Measurements from ENCODE around the gene TMED4. TPM values are rescaled to one million over a fixed set of nuclear protein-coding genes. Genes with fewer than 3 reads are reported as not detected.

The TMED4 gene
- total RNA-seq = 100 to 1,000 TPM; 132 to 232 (median 218) TPM

DNA sequence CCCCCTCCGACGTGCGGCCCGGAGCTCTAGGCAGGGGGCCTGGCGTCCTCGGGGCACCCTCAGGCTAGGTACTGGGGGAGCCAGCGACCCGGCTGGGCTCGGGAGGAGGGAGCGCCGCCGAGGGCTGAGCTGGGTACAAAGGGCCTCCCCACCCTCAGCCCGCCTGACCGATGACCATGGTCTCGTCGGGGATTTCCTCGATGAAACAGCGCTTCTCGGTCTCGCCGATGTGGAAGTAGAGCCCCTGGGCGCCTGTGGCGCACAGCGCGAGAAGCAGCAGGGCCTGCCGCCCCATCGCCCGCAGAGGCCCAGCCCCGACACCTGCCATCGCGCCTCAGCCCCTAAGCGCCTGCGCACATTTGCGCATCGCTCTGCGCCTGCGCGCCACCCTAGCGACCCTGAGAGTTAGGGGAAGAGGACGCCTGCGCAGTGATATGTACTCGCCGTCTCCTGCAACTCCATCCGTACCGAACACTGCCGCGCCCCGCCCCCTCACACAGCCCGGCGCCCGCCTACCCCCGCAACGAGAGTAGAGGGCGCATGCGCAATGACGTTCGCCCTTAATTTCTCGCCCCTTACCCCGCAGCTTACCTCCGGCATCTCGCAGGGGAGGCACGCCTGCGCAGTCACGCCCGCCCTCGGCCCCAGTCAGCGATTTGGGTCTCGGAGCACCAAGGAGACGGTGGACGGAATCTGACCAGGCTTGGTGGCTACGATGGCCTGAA, at the start of gene TMED4:
Gene TMED4, minus strand, starts transcription at position 353 of the 725 bp plus-strand sequence. Its CDS starts 25 bp downstream, at position 328.
- Histone ChIP-seq H3K9me3 (no peaks in the 10 kb centered on the region), H3K4me1 (peaks cover 3 to 27% (median 15%) of the 10 kb centered on the region in 4 donors), H3K4me3 (peak within 1 kb of the TSS; percentile 71 to 100 (median 90)), H3K27me3 (no peaks in the 10 kb centered on the region), H3K36me3 (peaks cover 0 to 40% (median 0%) of the 10 kb centered on the region in 3 donors), H3K27ac (peak within 1 kb of the TSS; percentile 83 to 100 (median 98))
- peak; percentile 99 for DNase-seq (ENCODE audit: low spot score in 2 of 2)
- TF ChIP-seq POLR2A (IDR thresholded peaks at IDR 0.05) (peak; percentile 64 to 85), EP300 (IDR thresholded peaks at IDR 0.05) (peak; percentile 76 to 96)
- TF ChIP-seq, protein P1, sequence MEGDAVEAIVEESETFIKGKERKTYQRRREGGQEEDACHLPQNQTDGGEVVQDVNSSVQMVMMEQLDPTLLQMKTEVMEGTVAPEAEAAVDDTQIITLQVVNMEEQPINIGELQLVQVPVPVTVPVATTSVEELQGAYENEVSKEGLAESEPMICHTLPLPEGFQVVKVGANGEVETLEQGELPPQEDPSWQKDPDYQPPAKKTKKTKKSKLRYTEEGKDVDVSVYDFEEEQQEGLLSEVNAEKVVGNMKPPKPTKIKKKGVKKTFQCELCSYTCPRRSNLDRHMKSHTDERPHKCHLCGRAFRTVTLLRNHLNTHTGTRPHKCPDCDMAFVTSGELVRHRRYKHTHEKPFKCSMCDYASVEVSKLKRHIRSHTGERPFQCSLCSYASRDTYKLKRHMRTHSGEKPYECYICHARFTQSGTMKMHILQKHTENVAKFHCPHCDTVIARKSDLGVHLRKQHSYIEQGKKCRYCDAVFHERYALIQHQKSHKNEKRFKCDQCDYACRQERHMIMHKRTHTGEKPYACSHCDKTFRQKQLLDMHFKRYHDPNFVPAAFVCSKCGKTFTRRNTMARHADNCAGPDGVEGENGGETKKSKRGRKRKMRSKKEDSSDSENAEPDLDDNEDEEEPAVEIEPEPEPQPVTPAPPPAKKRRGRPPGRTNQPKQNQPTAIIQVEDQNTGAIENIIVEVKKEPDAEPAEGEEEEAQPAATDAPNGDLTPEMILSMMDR (IDR thresholded peaks at IDR 0.05) = no peak
- WGBS, 2 donors = 0% methylated on average over 38 to 68 of the region's 71 CpGs

DNA sequence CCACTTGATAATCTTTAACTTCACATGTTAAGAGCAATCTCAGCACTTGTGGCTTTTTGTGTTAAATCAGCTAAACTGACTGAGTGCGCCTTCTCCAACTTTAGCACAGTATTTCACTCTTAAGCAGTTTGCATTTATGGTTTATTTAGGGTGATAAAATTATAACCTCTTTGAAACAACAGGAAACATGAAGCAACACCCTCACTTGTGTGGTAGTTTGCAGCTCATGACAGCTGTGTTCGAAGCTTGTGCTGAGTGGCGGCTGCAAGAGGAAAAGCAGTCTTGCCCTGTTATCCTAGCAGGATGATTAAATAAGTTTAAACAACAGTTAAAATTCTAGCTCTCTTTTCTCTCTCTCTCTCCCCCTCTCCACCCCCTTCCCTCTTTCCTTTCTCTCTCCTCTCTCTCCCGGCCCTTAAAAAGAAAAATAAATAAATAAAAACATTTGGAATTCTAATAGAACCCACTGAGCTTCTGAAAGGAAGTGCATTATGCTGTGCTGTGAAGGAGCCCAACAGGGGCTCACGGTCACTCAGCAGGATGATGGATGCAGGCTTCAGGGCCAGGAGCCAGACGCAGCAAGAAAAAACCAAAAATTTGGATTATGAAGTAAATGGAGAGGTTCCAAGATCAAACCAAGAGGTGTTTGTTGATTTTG, 49.6 kb upstream of the TMED4 start:
- DNase-seq (ENCODE audit: low spot score in 2 of 2) = no peak
- 51 to 68% methylated on average over 6 of the region's 6 CpGs for WGBS, 2 donors
- Histone ChIP-seq H3K4me3 (no peak overlapping the region), H3K27me3 (no peaks in the 10 kb centered on the region), H3K27ac (peak overlapping the region in 3 of 4 donors; percentile 65 to 85 (median 81)), H3K36me3 (peaks cover 0 to 24% (median 0%) of the 10 kb centered on the region in 3 donors), H3K9me3 (no peaks in the 10 kb centered on the region), H3K4me1 (peaks cover 0 to 65% (median 38%) of the 10 kb centered on the region in 4 donors)
- no peak for TF ChIP-seq POLR2A (IDR thresholded peaks at IDR 0.05)
- peak in 1 of 2 donors; percentile 57 for TF ChIP-seq EP300 (IDR thresholded peaks at IDR 0.05)

DNA sequence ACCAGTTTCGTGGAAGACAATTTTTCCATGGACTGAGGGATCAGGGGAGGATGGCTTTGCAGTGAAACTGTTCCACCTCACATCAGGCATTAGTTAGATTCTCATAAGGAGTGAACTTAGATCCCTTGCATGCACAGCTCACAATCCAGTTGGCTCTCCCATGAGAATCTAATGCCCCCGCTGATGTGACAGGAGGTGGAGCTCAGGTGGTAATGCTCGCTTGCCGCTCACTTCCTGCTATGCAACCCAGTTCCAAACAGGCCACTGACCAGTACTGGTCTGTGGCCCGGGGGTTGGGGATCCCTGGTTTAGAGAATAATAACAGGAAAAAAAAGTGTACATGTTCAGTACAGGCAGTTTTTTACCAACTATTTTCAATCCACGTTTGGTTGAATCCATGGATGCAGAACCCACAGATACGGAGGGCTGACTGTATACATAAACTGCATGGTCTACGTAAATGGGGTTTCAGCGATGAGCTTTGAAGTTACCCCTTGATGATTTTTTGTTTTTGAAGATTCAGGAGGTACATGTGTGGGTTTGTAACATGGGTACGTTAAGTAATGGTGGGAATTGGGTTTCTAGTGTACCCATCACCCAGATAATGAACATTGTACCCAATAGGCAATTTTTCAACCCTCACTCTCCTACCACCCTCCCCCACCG, 48.9 kb upstream of the TMED4 start:
- H3K27ac ChIP-seq = peak overlapping the region in 3 of 4 donors; percentile 62 to 67 (median 65)
- no peaks in the 10 kb centered on the region for H3K9me3 ChIP-seq
- WGBS, 2 donors = 84 to 86% methylated on average over 11 of the region's 11 CpGs
- no peaks in the 10 kb centered on the region for H3K27me3 ChIP-seq
- H3K4me1 ChIP-seq = peaks cover 0 to 63% (median 35%) of the 10 kb centered on the region in 4 donors
- H3K4me3 ChIP-seq = no peak overlapping the region
- DNase-seq (ENCODE audit: low spot score in 2 of 2) = no peak
- H3K36me3 ChIP-seq = peaks cover 0 to 30% (median 0%) of the 10 kb centered on the region in 3 donors
- TF ChIP-seq POLR2A (IDR thresholded peaks at IDR 0.05) (no peak), EP300 (IDR thresholded peaks at IDR 0.05) (no peak)
- TF ChIP-seq, protein P1 (IDR thresholded peaks at IDR 0.05) = no peak

DNA sequence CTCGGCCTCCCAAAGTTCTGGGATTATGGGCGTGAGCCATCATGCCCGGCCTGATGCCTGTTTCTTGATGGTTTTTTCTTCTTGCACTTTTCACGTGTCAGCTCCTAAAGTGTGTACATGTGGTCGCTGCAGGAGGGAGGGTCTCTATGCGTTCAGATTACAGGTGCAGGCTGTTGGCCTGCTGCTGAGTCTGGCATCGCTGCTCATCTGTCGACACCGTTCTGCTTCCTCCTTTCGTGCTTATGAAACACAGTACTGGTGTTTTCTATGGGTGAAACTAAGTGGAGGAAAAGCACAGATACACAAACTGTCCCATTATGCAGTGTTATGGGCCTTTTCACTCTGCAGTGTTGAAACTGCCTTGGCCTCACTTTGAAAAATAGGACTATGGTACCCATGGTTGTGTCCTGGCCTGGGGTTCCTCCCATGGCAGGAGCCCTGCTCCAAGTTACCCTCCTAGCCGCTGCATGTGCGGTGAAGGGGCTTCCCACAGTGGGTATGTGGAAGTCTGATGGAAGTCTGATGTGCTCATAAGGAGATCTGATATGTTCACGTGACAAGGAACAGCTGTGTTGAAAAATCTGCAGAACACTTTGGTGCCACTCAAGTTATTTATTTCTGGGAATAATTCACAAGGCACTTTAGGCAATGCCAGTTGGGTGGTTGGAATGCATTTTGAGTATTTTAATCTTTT, 47.9 kb upstream of the TMED4 start:
- Histone ChIP-seq H3K9me3 (no peaks in the 10 kb centered on the region), H3K27ac (peak overlapping the region in 3 of 4 donors; percentile 5 to 67 (median 62)), H3K36me3 (peaks cover 0 to 40% (median 0%) of the 10 kb centered on the region in 3 donors), H3K27me3 (no peaks in the 10 kb centered on the region), H3K4me1 (peaks cover 0 to 54% (median 30%) of the 10 kb centered on the region in 4 donors), H3K4me3 (no peak overlapping the region)
- DNase-seq (ENCODE audit: low spot score in 2 of 2) = no peak
- TF ChIP-seq, protein P1 (IDR thresholded peaks at IDR 0.05) = no peak
- no peak for TF ChIP-seq POLR2A (IDR thresholded peaks at IDR 0.05)
- TF ChIP-seq EP300 (IDR thresholded peaks at IDR 0.05) = no peak
- 82 to 93% methylated on average over 13 of the region's 13 CpGs for WGBS, 2 donors

DNA sequence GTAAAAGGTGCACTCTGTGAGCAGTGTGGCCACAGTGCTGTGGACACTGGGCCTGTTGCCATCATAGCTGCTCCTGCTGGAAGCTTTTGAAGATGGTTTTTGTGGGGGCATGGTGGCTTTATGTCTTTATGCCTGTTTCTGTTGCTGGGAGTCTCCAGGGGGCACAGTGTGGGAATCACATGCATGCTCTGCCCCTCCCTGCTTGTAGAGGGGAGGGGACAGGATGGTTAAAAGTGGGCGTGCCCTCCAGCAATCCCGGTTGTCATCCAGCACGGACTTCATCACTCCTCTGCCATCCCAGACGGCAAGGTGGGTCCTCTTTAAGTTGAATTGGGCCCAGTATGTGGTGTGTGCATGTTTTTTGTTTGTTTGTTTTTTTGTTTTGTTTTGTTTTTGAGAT, 44.6 kb upstream of the TMED4 start:
- WGBS, 2 donors = 52 to 63% methylated on average over 4 of the region's 4 CpGs
- Histone ChIP-seq H3K4me3 (no peak overlapping the region), H3K27ac (peak overlapping the region in 1 of 4 donors; percentile 9), H3K36me3 (peaks cover 0 to 46% (median 0%) of the 10 kb centered on the region in 3 donors), H3K9me3 (no peaks in the 10 kb centered on the region), H3K27me3 (no peaks in the 10 kb centered on the region), H3K4me1 (peaks cover 0 to 44% (median 9%) of the 10 kb centered on the region in 4 donors)
- TF ChIP-seq POLR2A (IDR thresholded peaks at IDR 0.05) (no peak), EP300 (IDR thresholded peaks at IDR 0.05) (no peak)
- TF ChIP-seq, protein P1 (IDR thresholded peaks at IDR 0.05) = no peak
- no peak for DNase-seq (ENCODE audit: low spot score in 2 of 2)
